GM21515 (cell line): ENCODE data around the gene IGLL1.

Source experiments
- ATAC-seq: cut with Tn5 transposase; IDR thresholded peaks from one replicate; pipeline ENCODE4 v1.9.1; 2021; ENCODE audit not compliant: unreplicated experiment

IGLL1 gene

GRCh38 chr22:23530766-23531282 is 49.3 kb downstream of the IGLL1 start:
- no peak for ATAC-seq

GRCh38 chr22:23530106-23530505 is 50.0 kb downstream of the IGLL1 start:
- no peak for ATAC-seq

GRCh38 chr22:23529166-23530103 is 50.7 kb downstream of the IGLL1 start:
- no peak for ATAC-seq

- ATAC-seq, result no peak
Measured at GRCh38 chr22:23527971-23528740, 51.9 kb downstream of the IGLL1 start.

GRCh38 chr22:23526596-23527316 is 53.3 kb downstream of the IGLL1 start:
- no peak for ATAC-seq

GRCh38 chr22:23525510-23525909 is 54.6 kb downstream of the IGLL1 start:
- no peak for ATAC-seq

- no peak for ATAC-seq
Measured at GRCh38 chr22:23524226-23524625, 55.9 kb downstream of the IGLL1 start.

- no peak for ATAC-seq
Measured at GRCh38 chr22:23523713-23524112, 56.4 kb downstream of the IGLL1 start.
